Measurements from ENCODE around the gene NRG2.

The NRG2 gene

DNA sequence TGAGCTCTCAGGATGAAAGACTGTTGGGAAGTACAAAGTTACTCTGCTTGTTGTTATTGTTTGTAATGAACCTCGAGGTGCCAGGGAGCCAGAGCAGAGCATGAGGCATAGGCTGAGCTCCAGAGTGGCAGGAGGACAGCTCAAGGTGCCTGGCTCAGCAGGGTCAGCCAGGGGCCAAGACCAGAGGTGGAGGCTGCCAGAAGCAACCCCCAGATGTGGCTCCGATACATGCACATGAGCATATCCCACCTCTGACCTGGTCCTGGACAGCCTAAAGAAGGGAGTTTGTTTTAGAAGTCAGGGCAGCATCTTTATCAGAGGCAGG is 141.9 kb downstream of the NRG2 start:
- DNase-seq: no peak

DNA sequence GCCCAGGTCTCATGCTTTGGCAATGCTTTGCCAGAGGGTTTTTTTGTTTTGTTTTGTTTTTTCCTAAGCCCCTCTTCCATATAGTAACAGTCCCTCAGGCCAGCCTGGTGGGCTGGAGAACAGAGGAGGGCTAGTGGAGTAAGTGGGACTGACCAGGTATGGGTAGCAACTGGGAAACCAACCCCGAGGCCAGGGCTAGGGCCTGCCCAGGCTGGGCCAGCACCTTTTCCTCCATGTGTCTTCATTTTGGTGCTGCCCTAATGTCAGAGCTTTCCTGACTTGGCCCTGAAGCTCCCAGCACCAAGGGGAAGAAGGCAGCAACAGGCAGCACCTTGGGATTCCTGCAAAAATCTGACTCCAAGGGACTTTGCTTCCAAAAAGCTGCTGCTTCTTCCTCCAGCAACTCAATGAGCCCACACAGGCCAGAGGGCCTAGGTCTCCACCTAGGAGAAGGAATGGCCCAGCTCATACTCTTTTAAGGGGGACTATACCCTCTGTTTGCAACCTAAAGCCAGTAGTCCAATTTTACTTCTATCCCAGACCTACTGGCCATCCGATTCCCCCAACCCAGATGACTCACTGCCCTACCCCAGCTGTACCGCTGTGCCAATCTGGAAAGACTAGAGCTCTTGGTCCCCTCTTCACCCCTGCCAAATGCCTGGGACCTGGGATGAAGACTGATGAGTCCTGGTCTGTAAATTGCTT is 142.4 kb downstream of the NRG2 start:
- DNase-seq: no peak

DNA sequence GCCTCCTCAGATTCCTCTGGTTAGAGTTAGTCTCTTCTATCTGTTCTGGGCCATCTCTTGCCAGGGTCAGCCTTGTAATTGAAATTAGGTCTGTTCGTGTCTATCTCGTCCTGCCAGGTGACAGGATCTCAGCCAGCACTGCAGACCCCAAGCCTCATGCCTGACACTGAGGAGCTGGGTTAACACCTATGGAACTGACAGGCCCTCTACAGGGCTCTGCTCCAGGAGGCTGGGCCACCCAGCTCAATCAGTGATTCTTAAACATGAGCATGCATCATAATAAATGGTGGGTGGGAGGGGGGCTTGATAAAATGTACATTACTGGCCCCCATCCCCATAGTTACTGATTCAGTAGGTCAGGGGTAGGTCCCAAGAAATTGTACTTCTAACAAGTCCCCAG is 144.1 kb downstream of the NRG2 start:
- no peak for DNase-seq

DNA sequence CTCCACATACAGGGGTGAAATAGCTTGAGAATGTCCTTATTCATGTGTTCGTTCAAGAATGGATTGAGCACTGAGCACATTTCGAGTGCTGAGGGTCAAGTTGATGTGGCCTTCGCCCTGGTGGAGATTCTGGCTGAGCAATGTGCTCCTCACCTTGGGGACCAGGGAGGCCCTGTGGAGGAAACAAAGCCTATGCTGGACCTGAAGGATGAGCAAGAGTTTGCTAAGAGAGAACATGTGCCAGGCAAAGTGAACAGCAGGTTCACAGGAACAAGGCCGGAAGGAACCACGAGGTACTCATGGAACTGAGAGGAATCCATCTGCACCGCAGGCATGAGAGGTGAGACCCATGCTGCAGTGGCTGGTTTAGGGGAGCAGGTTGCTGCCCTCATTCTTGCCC is 145.1 kb downstream of the NRG2 start:
- DNase-seq: no peak

DNA sequence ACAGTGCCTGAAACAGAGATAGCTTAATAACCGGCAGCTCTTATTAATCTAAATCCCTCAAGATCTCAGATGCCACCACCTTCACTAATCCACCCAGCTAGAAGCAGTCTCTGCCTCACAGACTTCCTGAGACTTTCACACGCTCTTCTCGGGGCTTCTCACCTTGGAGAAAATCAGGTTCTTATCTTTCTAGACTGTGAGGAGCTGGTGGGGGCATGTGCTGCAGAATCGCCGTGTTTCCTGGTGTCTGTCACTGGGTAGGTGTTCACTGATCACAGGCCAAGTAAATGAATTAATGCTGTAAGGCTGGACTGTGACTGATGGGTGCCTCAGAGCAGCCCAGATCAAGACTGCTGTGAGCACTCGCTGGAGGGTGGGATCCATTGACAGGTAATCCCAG is 145.8 kb downstream of the NRG2 start:
- no peak for DNase-seq

DNA sequence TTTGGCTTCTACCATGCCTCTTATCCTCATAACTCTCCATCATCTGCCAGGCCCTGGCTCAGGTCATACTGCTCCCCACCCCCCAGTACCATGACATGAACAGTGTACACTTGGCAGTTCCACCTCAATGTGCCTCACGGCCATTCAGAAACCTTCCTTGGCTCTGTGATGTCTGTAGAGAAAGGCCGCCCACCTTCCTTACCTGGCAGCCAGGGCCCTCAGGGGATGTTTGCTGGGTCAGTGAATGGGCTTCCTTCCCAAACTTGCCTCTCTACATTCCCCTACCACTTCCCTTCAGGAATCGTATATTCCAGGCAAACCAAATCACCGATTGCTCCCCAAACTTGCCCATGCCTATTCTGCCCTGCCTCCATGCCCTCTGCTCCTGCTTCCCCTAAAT is 146.4 kb downstream of the NRG2 start:
- DNase-seq: no peak

DNA sequence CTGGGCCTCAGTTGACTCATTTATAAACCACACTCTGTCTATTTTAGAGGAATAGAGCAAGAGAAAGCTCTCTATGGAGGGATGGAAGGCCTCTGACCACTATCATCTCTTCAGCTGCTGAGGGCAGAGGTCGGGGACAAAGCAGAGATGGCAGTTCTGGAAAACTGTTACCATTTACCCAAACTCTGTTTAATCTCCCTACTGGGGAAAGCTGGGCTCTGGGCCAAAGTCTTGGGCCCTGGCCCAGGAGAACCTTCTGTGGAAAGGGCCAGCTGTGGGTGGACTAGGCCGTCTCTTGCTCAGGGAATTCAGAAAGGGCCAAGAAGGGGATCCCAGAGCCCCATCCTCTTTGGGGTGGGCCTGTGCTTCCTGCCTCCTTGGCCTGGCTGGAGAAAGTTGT is 147.5 kb downstream of the NRG2 start:
- DNase-seq: no peak

DNA sequence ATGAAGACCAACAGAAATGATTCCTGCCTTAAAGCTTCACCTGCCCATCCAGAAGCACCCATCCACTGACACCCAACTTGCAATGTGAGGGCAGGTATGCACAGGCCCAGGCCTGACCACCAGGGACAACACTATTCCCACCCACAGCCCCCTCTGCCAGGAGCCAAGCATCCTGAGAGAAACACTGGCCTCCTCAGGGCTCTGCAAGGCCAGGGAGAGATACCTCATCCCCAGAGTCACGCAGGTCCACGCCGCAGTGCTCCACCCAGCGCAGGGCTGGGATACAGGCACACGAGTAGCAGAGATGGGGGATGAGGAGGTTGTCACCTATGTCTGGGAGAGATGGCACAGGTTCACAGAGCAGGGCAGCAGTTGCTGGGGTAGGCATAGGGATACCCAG is 148.1 kb downstream of the NRG2 start:
- no peak for DNase-seq

DNA sequence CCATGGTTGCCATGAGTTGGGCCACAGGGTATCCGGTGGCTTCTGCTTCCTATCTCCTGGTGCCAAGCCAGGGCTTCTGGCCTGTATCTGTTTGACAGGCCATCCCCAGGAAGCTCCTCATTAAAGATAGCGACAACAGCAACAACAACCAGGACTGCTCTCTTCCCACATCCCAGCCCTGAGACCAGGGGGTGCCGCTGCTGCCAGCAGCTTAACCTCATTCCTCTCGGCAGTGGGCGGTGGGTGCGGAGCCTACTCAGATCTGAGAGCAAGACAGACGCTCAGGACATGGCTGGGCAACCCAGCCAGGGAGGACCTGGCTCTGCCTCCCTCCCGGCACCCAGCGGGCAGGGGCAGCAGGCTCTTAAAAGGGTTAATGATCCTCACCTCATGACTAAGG is 149.2 kb downstream of the NRG2 start:
- no peak for DNase-seq

DNA sequence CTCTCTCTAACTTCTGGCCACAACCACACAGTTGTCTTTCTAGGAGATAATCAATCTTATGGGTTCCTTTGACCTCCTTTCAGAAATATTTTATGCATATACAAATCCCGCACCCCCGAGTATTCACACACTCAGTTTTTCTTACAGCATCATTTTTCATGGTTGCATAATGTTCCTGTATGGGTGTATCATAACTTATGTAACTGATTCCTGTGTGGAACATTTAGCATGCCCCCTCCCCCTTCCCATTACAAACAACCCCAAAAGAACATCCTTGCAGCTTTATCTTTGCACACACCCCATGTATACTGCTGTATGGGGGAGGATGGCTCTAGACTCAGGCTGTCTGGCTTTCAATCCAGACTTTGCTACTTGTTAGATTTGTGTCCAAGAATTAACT is 153.7 kb downstream of the NRG2 start:
- DNase-seq: no peak

DNA sequence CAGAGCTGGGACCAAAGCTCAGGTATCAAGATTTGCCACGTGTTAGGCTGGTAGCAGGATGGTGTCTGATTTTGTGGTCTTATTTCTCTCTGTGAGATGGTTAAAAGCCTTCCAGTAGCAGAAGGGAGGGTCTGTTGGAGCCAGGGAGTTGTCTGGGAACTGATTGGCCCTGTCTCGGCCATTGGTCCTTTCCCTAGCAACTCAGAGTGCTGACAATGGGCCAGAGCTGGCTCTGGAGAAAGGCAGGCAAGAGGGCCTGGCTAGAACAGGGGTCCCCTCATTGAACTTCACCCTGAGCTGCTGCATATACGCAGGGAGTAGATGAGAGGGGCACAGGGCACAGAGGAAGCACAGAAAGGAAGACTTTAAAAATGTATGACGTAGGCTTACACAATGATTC is 154.7 kb downstream of the NRG2 start:
- DNase-seq: no peak

DNA sequence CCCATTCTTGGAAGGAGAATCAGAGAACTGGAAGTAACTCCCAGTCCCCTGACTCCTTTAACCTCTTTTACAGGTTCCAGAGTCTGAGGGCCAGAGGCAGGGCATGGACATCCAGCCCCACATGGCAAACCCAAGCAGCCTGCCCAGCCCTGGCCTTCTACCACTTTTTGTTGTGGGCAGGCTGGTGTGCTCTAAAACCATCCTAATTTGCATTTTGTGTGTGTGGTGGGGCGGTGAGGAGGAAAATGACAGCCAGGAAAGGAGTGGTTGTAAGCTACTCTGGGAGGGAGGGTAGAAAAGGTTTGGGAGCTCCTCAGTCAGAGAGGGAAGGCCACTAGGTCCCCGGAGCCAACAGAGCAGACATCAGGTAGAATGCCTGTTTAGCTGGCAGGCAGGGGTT is 156.9 kb downstream of the NRG2 start:
- no peak for DNase-seq

DNA sequence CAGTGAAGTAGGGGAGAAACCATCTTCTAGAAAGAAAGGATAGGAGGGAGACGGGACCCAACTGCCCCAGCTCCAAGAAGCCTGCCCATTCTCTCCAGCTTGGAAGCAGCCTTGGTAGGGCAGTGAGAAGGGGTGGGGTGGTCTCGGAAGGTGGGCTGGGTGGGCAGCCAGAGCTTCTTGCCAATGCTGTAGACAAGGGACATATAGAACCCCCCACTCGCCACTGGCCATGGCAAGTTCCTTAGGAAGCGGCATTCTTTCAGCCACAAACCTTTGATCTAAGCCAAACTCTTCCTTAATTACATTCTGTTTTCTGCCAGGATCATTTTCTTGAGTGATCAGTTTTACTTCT is 157.3 kb downstream of the NRG2 start:
- DNase-seq: no peak

DNA sequence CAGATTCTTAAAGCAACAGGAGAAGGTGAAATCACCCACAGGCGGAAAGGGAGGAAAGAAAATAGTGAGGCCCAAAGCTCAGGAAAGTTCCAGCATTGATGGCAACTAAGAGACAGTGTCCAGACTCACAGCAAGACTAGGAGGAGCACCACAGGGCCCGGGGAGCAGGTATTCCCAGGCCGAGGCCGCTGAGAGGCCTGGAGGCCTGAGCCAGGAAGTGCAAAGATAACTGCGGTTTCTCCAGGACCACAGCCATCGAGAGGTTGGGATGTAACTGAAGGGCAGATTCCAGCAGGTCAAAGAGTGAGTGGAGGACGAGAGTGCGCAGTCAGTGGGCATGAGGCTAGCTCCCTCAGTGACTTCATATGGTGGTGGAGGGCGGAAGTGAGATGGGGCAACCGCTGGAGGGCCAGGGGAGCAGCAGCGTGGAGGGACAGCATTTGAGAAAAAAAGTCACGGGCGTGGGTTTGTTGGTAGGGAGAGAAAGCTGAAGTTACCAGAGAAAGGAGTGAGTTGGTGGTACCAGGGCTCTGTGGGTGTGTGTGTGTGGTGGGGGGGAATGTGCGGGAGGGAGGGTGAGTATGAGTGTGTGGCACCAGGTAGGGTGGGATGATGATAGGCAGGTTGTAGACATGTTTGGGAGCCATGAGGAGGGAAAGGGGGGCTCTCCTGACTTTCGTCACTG is 157.8 kb downstream of the NRG2 start:
- no peak for DNase-seq

DNA sequence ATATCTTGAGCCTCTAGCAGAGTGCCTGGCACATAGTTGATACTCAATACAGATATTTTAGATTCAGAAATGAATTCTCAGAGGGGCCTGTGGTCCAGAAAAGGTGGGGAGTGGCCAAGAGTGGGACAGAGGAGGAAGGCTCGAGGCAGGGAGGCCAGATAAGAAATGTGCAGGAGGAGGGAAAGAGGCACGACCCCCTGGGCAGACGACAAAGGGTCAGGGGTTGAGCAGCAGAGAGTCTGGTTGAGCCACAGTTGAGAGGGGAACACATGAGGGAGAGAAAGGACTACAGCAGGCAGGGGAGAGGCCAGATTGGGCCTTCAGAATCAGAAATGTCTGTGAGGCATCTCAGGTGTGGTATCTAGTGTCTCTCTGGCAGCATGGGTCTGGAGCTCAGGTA is 158.4 kb downstream of the NRG2 start:
- DNase-seq: no peak

DNA sequence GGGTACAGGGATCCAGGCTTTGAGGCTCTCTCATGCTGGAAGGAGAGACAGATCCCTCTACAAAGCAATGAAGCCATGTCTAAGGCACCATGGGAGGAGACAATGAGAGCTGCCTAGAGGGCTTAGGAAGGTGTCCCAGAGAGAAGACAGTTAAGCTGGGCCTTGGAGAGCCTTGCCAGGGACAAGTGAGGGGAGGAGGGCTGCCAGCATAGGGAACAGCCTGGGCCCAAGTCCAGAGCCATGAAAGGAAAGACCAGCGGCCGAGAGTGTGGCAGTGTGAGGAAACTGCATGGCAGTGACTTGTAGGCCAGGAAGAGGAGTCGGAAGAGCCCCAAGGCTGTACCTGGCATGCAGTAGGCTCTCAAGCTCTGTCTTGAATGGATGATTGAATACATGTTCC is 159.0 kb downstream of the NRG2 start:
- no peak for DNase-seq

DNA sequence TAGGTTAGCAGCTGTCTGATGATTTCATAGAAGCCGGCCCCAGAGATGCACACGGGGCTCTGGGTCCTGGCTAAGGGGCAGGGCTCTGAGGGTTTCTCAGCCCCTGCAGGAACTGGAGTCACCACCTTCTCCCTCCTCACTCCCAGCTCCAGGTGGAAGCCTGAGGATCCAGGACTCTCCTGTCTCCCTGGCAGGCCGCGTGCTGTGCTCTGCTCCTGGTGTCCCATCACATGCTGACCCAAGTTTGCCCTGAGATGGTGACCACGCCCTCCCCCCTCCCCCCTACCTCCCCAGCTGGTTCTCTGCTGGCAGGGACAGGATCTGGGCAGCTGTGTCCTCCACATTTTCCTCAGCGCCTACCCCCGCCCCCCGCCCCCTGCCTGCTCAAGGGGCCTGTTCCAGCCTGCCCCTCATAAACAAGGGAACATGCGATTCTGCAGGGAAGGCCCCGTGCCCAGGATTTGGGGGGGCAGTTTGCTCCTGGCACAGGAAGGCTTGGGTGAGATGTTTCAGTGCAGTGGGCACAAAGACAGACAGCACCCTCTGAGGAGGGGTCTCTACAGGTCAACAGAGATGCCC is 160.0 kb downstream of the NRG2 start:
- DNase-seq: no peak

DNA sequence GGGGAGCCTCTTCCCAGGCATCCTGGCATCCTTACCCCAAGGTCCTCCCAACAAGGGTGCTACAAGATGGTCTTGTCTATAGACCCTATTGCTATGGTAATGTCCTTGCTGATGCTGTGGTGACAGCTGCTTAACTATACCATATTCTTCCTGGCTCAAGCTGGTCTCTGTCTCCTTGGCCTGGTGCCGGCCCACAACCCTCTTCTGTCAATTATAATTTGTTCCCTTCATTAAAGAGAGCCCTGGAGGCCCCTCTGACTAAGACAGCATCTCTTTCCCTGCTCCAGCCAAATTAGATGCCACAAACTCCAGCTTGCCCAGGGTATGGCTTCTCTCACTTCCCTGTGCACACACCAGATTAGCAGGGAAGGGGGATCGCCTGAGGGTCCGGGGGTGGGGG is 160.8 kb downstream of the NRG2 start:
- DNase-seq: no peak

DNA sequence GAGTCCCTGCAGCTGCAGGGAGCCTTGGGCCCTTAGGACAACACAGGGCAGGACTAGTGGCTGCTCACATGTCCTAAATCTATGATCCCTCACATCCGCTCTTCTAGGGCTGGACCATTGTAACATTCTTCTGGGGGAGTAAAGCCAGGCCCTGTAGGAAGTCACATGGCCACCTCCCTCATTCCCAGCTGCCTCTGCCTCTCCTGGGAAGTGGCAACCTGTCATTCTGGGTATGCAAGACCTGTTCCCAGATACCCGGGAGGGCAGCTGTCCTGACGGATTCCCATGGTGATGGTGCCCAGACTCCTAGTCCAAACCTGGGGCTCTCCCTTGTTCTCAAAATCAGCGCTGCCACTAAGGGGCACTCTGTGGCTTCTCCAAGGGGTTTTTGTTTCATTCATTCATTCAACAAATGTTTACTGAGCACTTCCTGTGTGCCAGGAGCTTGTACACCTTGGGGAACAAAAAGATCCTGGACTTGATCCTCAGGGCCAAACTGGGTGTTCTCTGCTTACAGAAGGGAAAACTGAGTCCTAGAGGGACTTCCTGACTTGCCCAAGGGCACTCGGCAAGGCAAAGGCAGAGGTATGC is 161.9 kb downstream of the NRG2 start:
- DNase-seq: no peak

DNA sequence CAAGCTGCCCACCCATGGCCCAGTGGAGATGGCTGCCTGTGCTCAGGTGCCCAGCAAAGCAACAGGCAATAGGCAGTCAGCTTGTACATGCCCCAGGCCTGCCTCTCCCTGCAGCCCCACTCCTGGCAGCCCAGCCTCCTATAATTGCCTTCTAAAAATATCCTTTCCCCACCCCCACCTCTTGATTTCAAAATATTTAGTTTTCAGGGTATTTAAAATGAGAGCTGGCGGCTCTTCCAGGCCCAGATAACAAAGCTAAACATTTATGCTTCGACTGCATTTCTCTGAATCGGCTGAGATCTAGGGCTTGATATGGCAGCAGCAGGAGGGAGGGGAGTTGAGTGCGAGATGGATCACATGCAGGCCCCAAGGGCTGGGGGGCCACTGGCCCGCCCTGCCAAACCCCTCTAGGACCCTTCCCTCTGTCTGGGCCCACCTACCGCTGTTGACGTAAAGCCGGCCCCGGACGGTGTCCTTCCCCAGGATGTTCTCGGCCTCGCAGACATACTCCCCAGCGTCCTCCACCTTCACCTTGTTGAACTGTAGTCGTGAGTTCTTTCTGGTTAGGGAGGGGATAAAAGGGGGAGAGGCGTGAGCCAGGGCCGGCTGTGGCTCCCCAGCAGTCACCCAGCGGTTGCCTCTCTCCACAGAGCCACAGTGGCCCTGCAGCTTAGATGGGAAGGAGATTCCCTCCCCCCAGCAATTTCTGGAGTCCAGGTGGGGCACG is 162.5 kb downstream of the NRG2 start:
- DNase-seq: no peak

DNA sequence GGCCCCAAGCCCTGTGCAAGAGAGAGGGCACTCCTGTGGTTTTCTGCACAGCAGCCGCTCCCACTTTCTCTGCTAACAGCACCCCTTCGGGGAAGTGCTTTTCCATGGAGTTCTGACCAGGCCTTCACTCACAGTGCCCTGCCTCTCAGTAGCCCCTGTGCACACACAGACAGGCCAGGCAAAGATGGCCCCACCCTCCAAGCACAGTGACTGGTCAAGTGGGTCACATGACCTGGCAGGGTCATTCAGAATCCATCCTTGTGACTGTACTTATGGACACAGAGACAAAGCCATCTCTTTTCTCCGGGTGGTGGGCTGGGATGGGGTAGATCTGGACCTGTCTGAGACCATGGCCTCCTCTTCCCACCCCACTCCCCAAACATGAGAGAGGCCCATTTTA is 165.0 kb downstream of the NRG2 start:
- DNase-seq: no peak

DNA sequence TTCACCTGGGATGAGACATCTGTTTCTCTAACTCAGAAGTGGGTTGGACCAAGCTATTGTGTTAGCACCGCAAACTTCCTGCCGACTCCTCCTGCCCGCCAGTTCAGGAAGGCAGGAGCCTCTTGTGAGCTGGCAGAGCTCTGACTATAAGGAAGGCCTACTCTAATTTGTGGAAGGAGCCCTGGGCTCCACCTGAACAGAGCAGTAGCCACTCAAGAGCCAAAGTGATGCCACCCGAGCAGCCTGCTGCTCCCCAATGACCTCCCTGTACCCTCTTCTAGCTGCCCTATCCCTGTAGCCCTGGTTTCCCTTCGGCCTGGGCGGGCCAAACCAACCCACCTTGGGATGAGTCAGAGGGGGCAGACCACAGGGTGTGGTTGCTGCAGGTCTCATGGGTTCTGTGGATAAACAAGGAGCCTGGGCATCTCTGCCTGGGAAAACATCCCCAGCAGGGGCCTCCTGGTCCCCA is 165.9 kb downstream of the NRG2 start:
- no peak for DNase-seq

DNA sequence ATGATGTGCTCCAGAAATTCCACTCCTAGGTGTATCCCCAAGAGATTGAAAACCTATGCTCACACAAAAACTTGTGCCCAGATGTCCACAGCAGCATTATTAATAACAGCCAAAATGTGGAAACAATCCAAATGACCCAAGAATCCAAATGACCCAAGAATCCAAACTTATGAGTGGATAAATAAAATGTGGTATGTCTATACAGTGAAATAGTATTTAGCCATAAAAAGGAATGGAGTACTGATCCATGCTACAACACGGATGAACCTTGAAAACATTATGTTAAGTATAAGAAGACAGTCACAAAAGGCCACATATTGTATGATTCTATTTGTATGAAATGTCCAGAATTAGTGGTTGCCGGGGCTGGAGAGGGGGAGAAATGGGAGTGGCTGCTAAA is 167.1 kb downstream of the NRG2 start:
- DNase-seq: no peak

Measured in inflammatory macrophage treated with lipopolysaccharide for 1 hour (primary cell).